Spleen (tissue), 7 donors: ENCODE data around the gene PCP2.

ENCODE experiments used
- POLR2A ChIP-seq, 3 donors: fragments of 450-650 bp; IDR thresholded peaks; one replicate each; pipeline ENCODE4 v1.5.1; 2017; ENCODE audit warnings: antibody characterized with exemption in 3 of 3, mild to moderate bottlenecking in 1 of 3
- TF ChIP-seq, protein P1 (sequence below), 11 experiments: fragments of 200-600 bp in 7 of 11; fragments of 450-650 bp in 4 of 11; sonication (generic) in 4 of 11; IDR thresholded peaks in 8 of 11; conservative IDR thresholded peaks in 3 of 11; 1 replicate in 7 of 11; 2 replicates in 4 of 11; pipeline versions ENCODE4 v1.4.0 to v1.8.0; 2016 to 2021; ENCODE audit warnings: antibody characterized with exemption in 11 of 11, inconsistent platforms in 4 of 11, mild to moderate bottlenecking in 1 of 11
- donor health status: DM: no; HTN: no; CAD: no; lungs with moderate emphysema.
- donor health status: DM: no; HTN: no; CAD: no.
- donor health status: DM: no; HTN: no; CAD: no.

DNA sequence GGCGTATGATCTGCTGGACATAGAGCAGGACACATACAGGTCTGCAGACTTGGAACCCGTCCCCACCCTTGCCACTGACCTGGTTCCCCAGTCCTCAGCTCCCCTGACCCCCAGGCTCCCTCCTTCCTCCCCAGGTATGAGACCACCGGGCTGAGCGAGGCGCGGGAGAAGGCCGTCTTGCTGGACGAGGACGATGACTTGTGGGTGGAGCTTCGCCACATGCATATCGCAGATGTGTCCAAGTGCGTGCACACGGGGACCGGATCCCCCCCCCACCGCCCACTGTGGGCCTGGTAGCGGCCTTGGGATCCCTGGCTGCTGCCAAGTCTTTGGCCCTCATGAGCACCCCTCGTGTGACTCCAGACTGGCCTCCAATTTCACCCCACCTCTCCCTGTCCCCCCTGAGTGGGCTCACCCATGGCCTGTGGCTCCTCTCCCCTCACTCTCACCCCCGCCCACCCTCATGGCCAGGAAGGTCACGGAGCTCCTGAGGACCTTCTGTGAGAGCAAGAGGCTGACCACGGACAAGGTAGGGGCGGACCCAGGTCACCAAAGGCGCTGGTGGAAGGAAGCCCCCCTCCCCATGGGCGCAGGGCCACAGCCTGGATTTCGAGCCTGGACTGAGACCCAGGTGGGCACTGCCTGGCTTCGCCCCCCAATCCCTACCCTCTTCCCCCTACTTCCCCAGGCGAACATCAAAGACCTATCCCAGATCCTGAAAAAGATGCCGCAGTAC lies 8.9 kb upstream of the PCP2 start:
- no peak for TF ChIP-seq POLR2A (IDR thresholded peaks at IDR 0.05)
- TF ChIP-seq, protein P1, sequence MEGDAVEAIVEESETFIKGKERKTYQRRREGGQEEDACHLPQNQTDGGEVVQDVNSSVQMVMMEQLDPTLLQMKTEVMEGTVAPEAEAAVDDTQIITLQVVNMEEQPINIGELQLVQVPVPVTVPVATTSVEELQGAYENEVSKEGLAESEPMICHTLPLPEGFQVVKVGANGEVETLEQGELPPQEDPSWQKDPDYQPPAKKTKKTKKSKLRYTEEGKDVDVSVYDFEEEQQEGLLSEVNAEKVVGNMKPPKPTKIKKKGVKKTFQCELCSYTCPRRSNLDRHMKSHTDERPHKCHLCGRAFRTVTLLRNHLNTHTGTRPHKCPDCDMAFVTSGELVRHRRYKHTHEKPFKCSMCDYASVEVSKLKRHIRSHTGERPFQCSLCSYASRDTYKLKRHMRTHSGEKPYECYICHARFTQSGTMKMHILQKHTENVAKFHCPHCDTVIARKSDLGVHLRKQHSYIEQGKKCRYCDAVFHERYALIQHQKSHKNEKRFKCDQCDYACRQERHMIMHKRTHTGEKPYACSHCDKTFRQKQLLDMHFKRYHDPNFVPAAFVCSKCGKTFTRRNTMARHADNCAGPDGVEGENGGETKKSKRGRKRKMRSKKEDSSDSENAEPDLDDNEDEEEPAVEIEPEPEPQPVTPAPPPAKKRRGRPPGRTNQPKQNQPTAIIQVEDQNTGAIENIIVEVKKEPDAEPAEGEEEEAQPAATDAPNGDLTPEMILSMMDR (IDR thresholded peaks at IDR 0.05 in 8 of 11, conservative IDR thresholded peaks at IDR 0.05 in 3 of 11) = no peak
